Activated CD4-positive, alpha-beta memory T cell treated with anti-CD3 and anti-CD28 coated beads for 36 hours (primary cell): ENCODE data around the gene PPM1B. TPM values are rescaled to one million over a fixed set of nuclear protein-coding genes. Genes with fewer than 3 reads are reported as not detected.
"Not testable (repeated sequence)": the region's sequence is repeated elsewhere in the genome, so short reads cannot be mapped to it uniquely, and the experiment has no call there.

Experiments
- CTCF ChIA-PET: fragments of 350-600 bp; sonication (Branson Sonifier 250); formaldehyde crosslinking; loops from one replicate; lab custom pipeline; 2021; ENCODE audit warnings: antibody characterized with exemption, inconsistent platforms; lab: Charles Lee
- POLR2A ChIA-PET: fragments of 350-600 bp; sonication (Branson Sonifier 250); formaldehyde crosslinking; loops from one replicate; lab custom pipeline; 2021; ENCODE audit warnings: antibody characterized with exemption; lab: Charles Lee
- DNase-seq: peaks from one replicate; pipeline ENCODE4 v3.0.0-alpha.2; 2020
- H3K27ac Mint-ChIP-seq: one replicate; pipeline ENCODE4 v1.8.0; 2021; ENCODE audit warnings: mixed read lengths
- H3K27me3 Mint-ChIP-seq: one replicate; pipeline ENCODE4 v1.8.0; 2021; ENCODE audit warnings: mixed read lengths
- H3K36me3 Mint-ChIP-seq: one replicate; pipeline ENCODE4 v1.8.0; 2021; ENCODE audit warnings: mixed read lengths
- H3K4me1 Mint-ChIP-seq: one replicate; pipeline ENCODE4 v1.8.0; 2021; ENCODE audit warnings: low read depth, mixed read lengths
- H3K4me3 Mint-ChIP-seq: one replicate; pipeline ENCODE4 v1.8.0; 2021; ENCODE audit warnings: mild to moderate bottlenecking, mixed read lengths
- H3K9me3 Mint-ChIP-seq: one replicate; pipeline ENCODE4 v1.8.0; 2021; ENCODE audit warnings: mixed read lengths
- intact Hi-C: fragments of 100-400 bp; cut with micrococcal nuclease; formaldehyde crosslinking; loops from one replicate; pipeline ENCODE4 v1.15.1; 2023
- total RNA-seq, 2 experiments: library from RNA; stranded (reverse); gene quantifications; one replicate each; pipeline ENCODE4 v1.2.3, GENCODE V29; 2021

Gene PPM1B
- total RNA-seq, 2 experiments from 2014 or later = 41.6 to 45.2 TPM

DNA sequence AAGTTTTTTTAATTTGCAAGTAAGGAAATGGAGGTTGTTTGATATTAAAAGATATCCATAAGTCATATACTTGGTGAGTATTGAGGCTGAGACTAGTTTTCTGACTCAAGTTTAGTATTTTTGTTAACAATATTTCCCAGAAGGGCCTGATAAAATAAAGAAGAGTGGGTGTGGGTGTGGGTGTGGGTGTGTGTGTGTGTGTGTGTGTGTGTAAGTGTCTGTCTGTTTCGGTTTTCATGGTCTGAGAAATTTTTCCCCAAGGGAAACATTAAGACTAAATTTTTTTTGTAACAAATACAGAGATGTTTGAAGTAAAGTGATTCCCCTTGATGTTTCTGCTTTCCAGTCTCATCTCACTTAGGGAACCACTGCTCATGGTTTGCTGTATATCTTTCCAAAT is 36.5 kb downstream of the PPM1B start:
- peaks cover 5% of the 10 kb centered on the region for H3K9me3 Mint-ChIP-seq
- peak overlapping the region; percentile 28 for H3K27ac Mint-ChIP-seq
- CTCF ChIA-PET = interaction anchor here (1.4 kb wide), 1 partner anchor 117 kb away, joined by 3 read pairs; no protein-coding TSS in a partner anchor

DNA sequence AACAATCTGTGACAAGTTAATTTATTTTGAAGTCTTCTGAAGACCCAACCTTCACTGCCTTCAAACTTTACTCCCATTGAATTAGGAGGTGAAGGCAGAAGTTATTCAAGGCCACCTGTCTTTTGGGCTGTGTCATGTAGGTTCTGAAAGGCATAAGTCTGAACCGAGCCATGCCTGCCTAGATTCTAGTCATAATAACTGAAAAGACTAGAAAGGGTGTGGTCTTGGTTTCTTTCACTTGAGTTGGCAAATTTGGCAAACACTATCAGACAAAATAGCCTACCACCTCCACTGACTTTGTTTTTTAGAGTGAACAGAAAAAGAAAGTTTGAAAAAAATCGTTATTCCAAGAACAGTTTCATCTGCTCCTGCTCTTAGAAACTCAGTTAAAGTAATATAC is 38.4 kb downstream of the PPM1B start:
- H3K4me3 Mint-ChIP-seq = no peak overlapping the region
- ChIA-PET CTCF (no interaction called here), POLR2A (no interaction called here)
- DNase-seq = no peak
- peaks cover 31% of the 10 kb centered on the region for H3K4me1 Mint-ChIP-seq
- H3K9me3 Mint-ChIP-seq = peaks cover 5% of the 10 kb centered on the region
- no peak overlapping the region for H3K27ac Mint-ChIP-seq
- peaks cover 31% of the 10 kb centered on the region for H3K36me3 Mint-ChIP-seq
- intact Hi-C loops = no loop called here
- H3K27me3 Mint-ChIP-seq = no peaks in the 10 kb centered on the region

More for the DNA sequence above, 36.5 kb downstream of the PPM1B start:
- Mint-ChIP-seq H3K4me3 (no peak overlapping the region), H3K36me3 (peaks cover 32% of the 10 kb centered on the region), H3K27me3 (no peaks in the 10 kb centered on the region), H3K4me1 (peaks cover 45% of the 10 kb centered on the region)
- POLR2A ChIA-PET = no interaction called here
- intact Hi-C loops = no loop called here
- no peak for DNase-seq

DNA sequence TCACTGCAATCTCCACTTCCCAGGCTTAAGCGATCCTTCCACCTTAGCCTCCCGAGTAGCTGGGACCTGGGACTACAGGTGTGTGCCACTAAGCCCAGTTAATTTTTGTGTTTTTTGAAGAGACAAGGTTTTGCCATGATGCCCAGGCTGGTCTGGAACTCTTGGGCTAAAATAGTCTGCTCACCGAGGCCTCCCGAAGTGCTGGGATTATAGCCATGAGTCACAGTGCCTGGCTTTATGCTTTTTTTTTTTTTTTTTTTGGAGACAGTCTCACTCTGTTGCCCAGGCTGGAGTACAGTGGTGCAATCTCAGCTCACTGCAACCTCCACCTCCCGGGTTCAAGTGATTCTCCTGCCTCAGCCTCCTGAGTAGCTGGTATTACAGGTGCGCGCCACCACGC is 39.0 kb downstream of the PPM1B start:
- intact Hi-C loops, CTCF ChIA-PET, H3K27me3 Mint-ChIP-seq, H3K9me3 Mint-ChIP-seq, H3K4me3 Mint-ChIP-seq, H3K27ac Mint-ChIP-seq, POLR2A ChIA-PET, DNase-seq: not testable (repeated sequence)
- peaks cover 37% of the 10 kb centered on the region for H3K36me3 Mint-ChIP-seq
- H3K4me1 Mint-ChIP-seq = peaks cover 34% of the 10 kb centered on the region

DNA sequence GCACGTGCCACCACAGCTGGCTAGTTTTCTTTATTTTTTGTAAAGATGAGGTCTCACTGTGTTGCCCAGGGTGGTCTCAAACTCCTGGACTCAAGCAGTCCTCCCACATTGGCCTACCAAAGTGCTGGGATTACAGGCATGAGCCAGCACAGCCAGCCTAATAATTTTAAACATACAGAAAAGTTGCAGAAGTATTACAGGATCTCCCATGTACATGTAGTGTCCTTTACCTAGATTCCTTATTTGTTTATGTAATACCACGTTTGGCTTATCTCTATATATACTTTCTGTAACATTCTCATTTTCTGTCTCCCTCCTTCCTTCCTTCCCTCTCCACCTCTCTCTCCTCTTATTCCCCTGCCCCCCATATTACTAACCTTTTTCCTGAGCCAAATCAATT is 41.7 kb downstream of the PPM1B start:
- Mint-ChIP-seq H3K27ac (no peak overlapping the region), H3K27me3 (no peaks in the 10 kb centered on the region), H3K4me3 (no peak overlapping the region), H3K4me1 (peaks cover 28% of the 10 kb centered on the region), H3K36me3 (peaks cover 25% of the 10 kb centered on the region), H3K9me3 (no peaks in the 10 kb centered on the region)
- intact Hi-C loops = no loop called here
- DNase-seq = no peak
- POLR2A ChIA-PET = no interaction called here
- CTCF ChIA-PET = no interaction called here

DNA sequence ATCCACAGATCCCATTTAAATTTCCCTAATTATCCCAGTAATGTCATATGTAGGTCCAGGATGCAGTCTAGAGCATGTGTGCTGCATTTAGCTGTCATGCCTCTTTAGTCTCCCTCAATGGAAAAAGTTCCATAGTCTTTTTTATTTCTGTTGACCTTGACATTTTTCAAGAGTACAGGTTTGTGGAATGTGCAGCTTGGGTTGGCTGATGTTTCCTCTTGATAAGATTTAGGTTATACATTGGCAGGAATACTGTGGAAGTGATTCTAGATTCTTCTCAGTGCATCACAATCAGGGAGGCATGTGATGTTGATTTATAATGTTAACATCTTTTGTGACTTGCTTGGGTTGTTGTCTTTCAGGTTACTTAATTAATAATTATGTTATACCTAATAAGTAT is 42.5 kb downstream of the PPM1B start:
- ChIA-PET CTCF (no interaction called here), POLR2A (no interaction called here)
- Mint-ChIP-seq H3K27ac (no peak overlapping the region), H3K36me3 (peaks cover 29% of the 10 kb centered on the region), H3K9me3 (no peaks in the 10 kb centered on the region), H3K4me1 (peaks cover 30% of the 10 kb centered on the region), H3K27me3 (no peaks in the 10 kb centered on the region), H3K4me3 (no peak overlapping the region)
- intact Hi-C loops = no loop called here
- DNase-seq = no peak

DNA sequence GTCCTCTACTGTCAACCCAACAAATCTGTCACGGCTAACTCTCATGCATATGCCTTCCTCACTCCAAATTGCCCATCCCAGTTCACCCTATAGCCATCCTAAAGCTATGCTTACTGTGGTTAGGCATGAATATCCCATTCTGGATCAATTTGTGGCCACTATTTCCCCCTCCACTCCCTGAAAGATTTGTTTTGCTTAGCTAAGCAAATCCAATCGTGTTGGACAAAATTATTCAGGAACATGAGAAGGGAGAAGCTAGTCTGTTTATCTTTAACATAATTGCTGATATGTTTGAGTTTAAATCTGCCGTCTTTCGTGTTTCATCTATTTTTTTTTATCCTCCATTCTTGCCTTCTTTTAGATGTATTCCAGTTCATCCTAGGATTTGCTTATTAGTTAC is 43.6 kb downstream of the PPM1B start:
- CTCF ChIA-PET = interaction anchor here (0.8 to 1.0 kb wide), 2 partner anchors 124 to 168 kb away, joined by 3 to 4 read pairs; no protein-coding TSS in a partner anchor
- intact Hi-C loops = no loop called here
- POLR2A ChIA-PET = no interaction called here

DNA sequence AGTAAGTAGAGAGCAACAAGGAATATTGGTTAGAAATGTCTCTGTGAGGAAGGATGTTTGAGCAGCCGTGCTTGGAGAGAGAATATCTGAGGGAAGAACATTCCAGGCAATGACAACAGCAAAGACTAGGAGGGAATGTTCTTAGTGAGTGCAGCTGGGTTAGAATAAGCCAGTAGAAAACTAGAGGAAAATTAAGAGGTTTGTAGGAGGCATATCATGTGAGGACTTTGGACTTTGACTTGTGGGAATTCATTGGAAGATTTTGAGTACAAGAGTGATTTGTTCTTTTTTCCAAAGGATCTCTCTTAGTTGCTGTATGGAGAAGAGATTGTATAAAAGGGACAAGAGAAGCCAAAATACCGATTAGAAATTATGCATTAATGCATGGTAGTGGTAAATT is 47.2 kb downstream of the PPM1B start:
- Mint-ChIP-seq H3K36me3 (peaks cover 24% of the 10 kb centered on the region), H3K4me3 (no peak overlapping the region), H3K4me1 (peaks cover 33% of the 10 kb centered on the region), H3K27ac (no peak overlapping the region), H3K9me3 (no peaks in the 10 kb centered on the region), H3K27me3 (no peaks in the 10 kb centered on the region)
- ChIA-PET POLR2A (no interaction called here), CTCF (interaction anchor here (0.7 kb wide), 1 partner anchor 130 kb away, joined by 3 read pairs; no protein-coding TSS in a partner anchor)
- intact Hi-C loops = no loop called here
- no peak for DNase-seq

More for the DNA sequence above, 43.6 kb downstream of the PPM1B start:
- Mint-ChIP-seq H3K4me1 (peaks cover 36% of the 10 kb centered on the region), H3K27ac (no peak overlapping the region), H3K9me3 (no peaks in the 10 kb centered on the region), H3K4me3 (no peak overlapping the region), H3K36me3 (peaks cover 32% of the 10 kb centered on the region), H3K27me3 (no peaks in the 10 kb centered on the region)
- DNase-seq = no peak

DNA sequence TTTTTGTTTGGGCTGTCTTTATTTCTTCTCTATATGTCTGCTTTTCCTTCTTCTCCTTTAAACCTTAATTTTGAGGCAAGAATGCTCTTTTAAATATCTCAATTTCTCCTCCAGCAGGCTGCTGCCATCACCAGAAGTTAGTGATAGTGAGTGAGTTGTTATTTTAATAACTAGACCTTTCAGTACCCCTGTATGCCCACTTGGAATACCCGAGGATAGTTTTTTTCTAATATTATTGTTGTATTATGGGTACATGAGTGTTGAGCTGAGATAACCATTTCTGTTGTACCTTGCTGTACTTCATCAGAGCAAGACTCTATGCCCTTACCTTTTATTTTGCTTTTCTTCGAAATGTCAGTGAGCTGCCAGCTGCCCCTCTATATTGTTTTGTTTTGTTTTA is 50.1 kb downstream of the PPM1B start:
- Mint-ChIP-seq H3K27me3 (no peaks in the 10 kb centered on the region), H3K4me3 (no peak overlapping the region), H3K9me3 (no peaks in the 10 kb centered on the region), H3K4me1 (peaks cover 19% of the 10 kb centered on the region), H3K27ac (no peak overlapping the region), H3K36me3 (peaks cover 20% of the 10 kb centered on the region)
- DNase-seq = no peak
- intact Hi-C loops = no loop called here
- CTCF ChIA-PET = interaction anchor here (1.1 kb wide), 1 partner anchor 175 kb away, joined by 3 read pairs; no protein-coding TSS in a partner anchor
- POLR2A ChIA-PET = no interaction called here

DNA sequence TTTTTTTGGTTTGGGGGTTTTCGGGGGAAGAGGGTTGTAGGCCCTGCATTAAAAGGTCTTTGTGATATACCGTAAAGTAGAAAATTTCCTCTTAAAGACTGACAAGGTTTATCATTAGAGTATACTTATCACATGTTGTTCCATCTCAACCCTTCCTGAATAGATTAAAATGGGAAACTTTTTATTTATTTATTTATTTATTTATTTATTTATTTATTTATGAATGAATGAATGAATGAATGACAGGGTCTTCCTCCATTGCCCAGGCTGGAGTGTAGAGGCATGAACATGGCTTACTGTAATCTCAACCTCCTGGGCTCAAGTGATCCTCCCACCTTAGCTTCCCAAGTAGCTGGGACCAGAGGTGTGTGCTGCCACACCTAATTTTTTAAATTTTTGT is 58.1 kb downstream of the PPM1B start:
- H3K9me3 Mint-ChIP-seq = no peaks in the 10 kb centered on the region
- H3K4me1 Mint-ChIP-seq = peaks cover 8% of the 10 kb centered on the region
- ChIA-PET CTCF (no interaction called here), POLR2A (no interaction called here)
- intact Hi-C loops = no loop called here
- no peak for DNase-seq
- no peak overlapping the region for H3K27ac Mint-ChIP-seq
- H3K4me3 Mint-ChIP-seq = no peak overlapping the region
- H3K27me3 Mint-ChIP-seq = no peaks in the 10 kb centered on the region
- peaks cover 12% of the 10 kb centered on the region for H3K36me3 Mint-ChIP-seq

DNA sequence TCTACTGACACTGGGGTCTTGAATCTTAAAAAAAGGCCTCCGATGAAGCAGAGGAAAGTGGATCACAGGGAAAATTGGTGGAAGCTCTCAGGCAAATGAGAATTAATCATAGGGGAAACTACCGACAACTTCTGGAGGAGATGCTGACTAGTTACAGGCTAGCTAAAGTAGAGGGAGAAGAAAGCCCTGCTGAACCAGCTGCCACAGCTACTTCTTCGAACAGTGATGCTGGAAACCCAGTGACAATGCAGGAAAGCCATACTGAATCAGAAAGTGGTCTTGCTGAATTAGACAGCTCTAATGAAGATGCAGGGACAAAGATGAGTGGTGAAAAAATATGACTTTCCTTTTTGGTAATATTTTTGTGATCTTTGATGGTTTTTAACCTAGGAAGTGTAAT is 61.7 kb downstream of the PPM1B start:
- no peak overlapping the region for H3K4me3 Mint-ChIP-seq
- POLR2A ChIA-PET = no interaction called here
- CTCF ChIA-PET = no interaction called here

DNA sequence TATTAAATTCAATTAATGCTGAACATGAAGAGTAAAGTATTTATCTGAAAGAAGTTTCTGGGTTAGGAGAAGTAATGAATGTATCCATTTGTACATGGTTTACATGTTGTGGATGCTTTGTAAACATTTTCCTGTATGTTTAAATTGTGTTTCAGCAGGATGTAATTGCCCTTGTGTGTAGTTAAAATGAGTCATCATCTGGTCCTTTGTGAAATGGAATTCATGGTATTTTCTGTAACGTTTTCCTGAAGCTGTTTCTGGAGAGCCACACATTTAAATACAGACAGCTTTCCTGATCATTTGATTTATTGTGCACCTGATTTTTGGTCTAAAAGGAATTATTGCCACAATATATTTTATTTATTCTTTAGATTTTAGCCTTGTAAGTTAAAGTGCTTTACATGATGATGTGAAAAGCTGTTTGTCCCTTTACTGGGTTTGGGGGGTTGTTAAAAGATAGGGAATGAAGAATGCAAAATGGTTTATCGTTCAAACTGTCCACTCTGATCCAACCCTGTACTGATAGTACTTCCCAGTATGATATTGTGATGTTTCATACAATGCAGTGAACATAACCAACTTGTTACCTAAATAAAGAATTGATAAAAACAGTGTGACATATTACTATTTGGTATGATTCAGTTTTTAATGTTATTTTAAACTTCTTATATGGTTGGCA is 64.9 kb downstream of the PPM1B start:
- H3K9me3 Mint-ChIP-seq = no peaks in the 10 kb centered on the region
- no peak overlapping the region for H3K4me3 Mint-ChIP-seq
- H3K27ac Mint-ChIP-seq = peak overlapping the region; percentile 19
- no peak for DNase-seq
- peaks cover 7% of the 10 kb centered on the region for H3K36me3 Mint-ChIP-seq
- H3K27me3 Mint-ChIP-seq = no peaks in the 10 kb centered on the region
- intact Hi-C loops = no loop called here
- POLR2A ChIA-PET = no interaction called here
- CTCF ChIA-PET = no interaction called here
- peaks cover 32% of the 10 kb centered on the region for H3K4me1 Mint-ChIP-seq

More for the DNA sequence above, 61.7 kb downstream of the PPM1B start:
- no peak overlapping the region for H3K27ac Mint-ChIP-seq
- no peaks in the 10 kb centered on the region for H3K9me3 Mint-ChIP-seq
- peaks cover 10% of the 10 kb centered on the region for H3K36me3 Mint-ChIP-seq
- H3K4me1 Mint-ChIP-seq = peaks cover 15% of the 10 kb centered on the region
- DNase-seq = no peak
- no peaks in the 10 kb centered on the region for H3K27me3 Mint-ChIP-seq
- intact Hi-C loops = no loop called here

DNA sequence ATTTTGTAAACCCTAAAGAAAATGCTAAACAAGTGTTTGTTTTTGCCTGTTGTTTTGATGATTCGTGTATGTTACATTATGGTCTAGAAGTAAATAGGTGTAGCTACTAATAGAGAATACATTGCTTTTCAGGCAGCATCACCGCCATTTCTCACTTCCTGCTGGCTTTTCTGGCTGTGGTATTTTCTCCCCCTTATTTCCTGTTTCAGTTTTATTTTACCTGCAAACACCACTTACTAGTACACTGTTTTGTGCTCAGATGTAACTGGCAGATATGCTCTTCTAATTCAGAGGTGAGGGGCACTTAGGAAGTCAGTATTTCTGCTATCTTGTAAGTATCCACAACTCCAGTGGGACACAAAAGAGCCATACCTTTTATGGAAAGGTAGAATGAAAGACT is 68.5 kb downstream of the PPM1B start:
- intact Hi-C loops = loop anchor here (2.0 to 5.0 kb wide), 2 partner anchors 60 to 68 kb away; partner anchors contain the start of gene PPM1B
- peak; percentile 34 for DNase-seq
- POLR2A ChIA-PET = no interaction called here

DNA sequence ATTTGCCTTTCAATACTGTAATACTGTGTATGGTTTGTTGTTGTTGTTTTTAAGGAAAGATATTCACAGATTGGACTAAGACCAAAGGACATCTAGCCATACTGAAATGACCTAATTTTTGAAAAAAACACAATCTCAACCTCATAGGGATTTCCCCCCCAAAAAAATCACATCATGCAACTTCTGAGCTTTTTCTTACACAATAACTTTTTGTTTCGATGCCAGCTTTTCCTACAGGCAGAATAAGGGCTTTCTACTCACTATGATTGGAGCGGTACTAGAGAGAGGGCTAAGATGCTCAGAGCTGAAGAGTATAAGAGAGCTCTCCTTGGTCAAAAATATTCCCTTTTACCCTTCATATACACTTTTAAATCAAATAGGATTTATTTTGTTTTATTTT is 74.2 kb downstream of the PPM1B start:
- Mint-ChIP-seq H3K27me3 (no peaks in the 10 kb centered on the region), H3K4me1 (peaks cover 16% of the 10 kb centered on the region), H3K4me3 (no peak overlapping the region), H3K36me3 (no peaks in the 10 kb centered on the region), H3K9me3 (no peaks in the 10 kb centered on the region), H3K27ac (no peak overlapping the region)
- intact Hi-C loops = loop anchor here (5.0 to 10.0 kb wide), 2 partner anchors 201 to 232 kb away; no protein-coding TSS in a partner anchor
- no peak for DNase-seq
- ChIA-PET CTCF (interaction anchor here (0.6 to 4.6 kb wide), 9 partner anchors 22 to 714 kb away, joined by 3 to 27 read pairs (median 5); partner anchors contain the start of genes CAMKMT and PREPL), POLR2A (no interaction called here)

More for the DNA sequence above, 68.5 kb downstream of the PPM1B start:
- Mint-ChIP-seq H3K4me1 (peaks cover 26% of the 10 kb centered on the region), H3K9me3 (no peaks in the 10 kb centered on the region), H3K27me3 (no peaks in the 10 kb centered on the region), H3K27ac (peak overlapping the region; percentile 36), H3K4me3 (no peak overlapping the region), H3K36me3 (peaks cover 2% of the 10 kb centered on the region)
- CTCF ChIA-PET = no interaction called here
